GM12878 (cell line): ENCODE measurements around the gene TXNDC15. TPM values are rescaled to one million over a fixed set of nuclear protein-coding genes. Genes with fewer than 3 reads are reported as not detected.

ENCODE experiments used
- ASH2L ChIP-seq: fragments of 300-600, 200-600 bp; sonication (generic); IDR thresholded peaks from 2 replicates; pipeline ENCODE4 v1.6.1; 2017; ENCODE audit warnings: low read depth, mild to moderate bottlenecking, borderline replicate concordance
- ATF2 ChIP-seq: IDR thresholded peaks from 2 replicates; pipeline ENCODE4 v1.6.1; 2012; ENCODE audit warnings: low read length, inconsistent platforms
- E2F8 ChIP-seq: fragments of 450-650 bp; IDR thresholded peaks from 2 replicates; pipeline ENCODE4 v1.6.1; 2018; ENCODE audit warnings: mild to moderate bottlenecking, low read depth, moderate library complexity; ENCODE audit not compliant: partially characterized antibody
- FOS ChIP-seq: IDR thresholded peaks from 3 replicates; pipeline ENCODE4 v1.6.1; 2011; ENCODE audit warnings: borderline replicate concordance; ENCODE audit not compliant: insufficient read length; ENCODE audit errors: extremely low read depth
- GABPA ChIP-seq: IDR thresholded peaks from 2 replicates; pipeline ENCODE4 v1.6.1; 2014; ENCODE audit warnings: antibody characterized with exemption, low read depth, mild to moderate bottlenecking, inconsistent platforms
- GATAD2B ChIP-seq: fragments of 450-650 bp; conservative IDR thresholded peaks from 2 replicates; pipeline ENCODE4 v1.6.1; 2017; ENCODE audit warnings: low read depth, mild to moderate bottlenecking, moderate library complexity
- HDAC6 ChIP-seq: fragments of 200-600 bp; sonication (generic); IDR thresholded peaks from one replicate; pipeline ENCODE4 v1.8.0; 2017; ENCODE audit warnings: antibody characterized with exemption; ENCODE audit not compliant: unreplicated experiment
- JUNB ChIP-seq: IDR thresholded peaks from 2 replicates; pipeline ENCODE4 v1.6.1; 2016; ENCODE audit warnings: antibody characterized with exemption, mild to moderate bottlenecking
- MYC ChIP-seq: IDR thresholded peaks from 2 replicates; pipeline ENCODE4 v1.6.1; 2011; ENCODE audit warnings: mild to moderate bottlenecking, low read length, moderate library complexity, inconsistent platforms; ENCODE audit not compliant: insufficient read depth, insufficient replicate concordance, insufficient read length, severe bottlenecking
- NFYA ChIP-seq: IDR thresholded peaks from 2 replicates; pipeline ENCODE4 v1.6.1; 2011; ENCODE audit warnings: low read depth, mild to moderate bottlenecking, low read length, improper control_type of control experiment, borderline replicate concordance
- NRF1 ChIP-seq: conservative IDR thresholded peaks from 2 replicates; pipeline ENCODE4 v1.6.1; 2011; ENCODE audit warnings: mild to moderate bottlenecking, low read depth, low read length, improper control_type of control experiment
- REST ChIP-seq: IDR thresholded peaks from 2 replicates; pipeline ENCODE4 v1.6.1; 2012; ENCODE audit warnings: mild to moderate bottlenecking, low read depth, low read length
- SPI1 ChIP-seq: IDR thresholded peaks from 2 replicates; pipeline ENCODE4 v1.6.1; 2011; ENCODE audit warnings: low read depth, mild to moderate bottlenecking, low read length, moderate library complexity, borderline replicate concordance; ENCODE audit not compliant: insufficient read depth
- TARDBP ChIP-seq: IDR thresholded peaks from 2 replicates; pipeline ENCODE4 v1.6.1; 2016; ENCODE audit warnings: borderline replicate concordance
- WRNIP1 ChIP-seq: IDR thresholded peaks from 2 replicates; pipeline ENCODE4 v1.6.1; 2011; ENCODE audit warnings: low read depth, low read length, improper control_type of control experiment, borderline replicate concordance
- YBX1 ChIP-seq: fragments of 450-650 bp; IDR thresholded peaks from 2 replicates; pipeline ENCODE4 v1.6.1; 2016; ENCODE audit warnings: antibody characterized with exemption
- ZBTB33 ChIP-seq: fragments of 450-650 bp; IDR thresholded peaks from 2 replicates; pipeline ENCODE4 v1.6.1; 2017; ENCODE audit warnings: mild to moderate bottlenecking
- polyA plus RNA-seq, 11 experiments: library from polyadenylated mRNA; depleted of rRNA in 4 of 11; unstranded in 6 of 11; stranded (reverse) in 5 of 11; fragments of >200 nt; fragmentation: Nextera tagmentation in 4 of 11; fragmentation: Illumina TruSeq in 1 of 11; extraction: Ambion mirVana in 4 of 11; extraction: Trizol in 1 of 11; gene quantifications; 1 replicate in 1 of 11; 2 replicates in 10 of 11; pipeline versions ENCODE4 v1.2.1 to v1.2.3, GENCODE V29; 2011 to 2016; ENCODE audit warnings: inconsistent platforms in 2 of 11, missing spikeins in 2 of 11, low read depth in 1 of 11
- total RNA-seq, 4 experiments: library from RNA; depleted of rRNA in 3 of 4; stranded (reverse); fragments of >200 nt in 3 of 4; fragmentation: Illumina TruSeq in 1 of 4; extraction: Trizol in 1 of 4; gene quantifications; 2 replicates each; pipeline versions ENCODE4 v1.2.1 to v1.2.3, GENCODE V29; 2013 to 2021

Gene TXNDC15
- total and polyA plus RNA-seq, 10 of the 15 experiments (the other 5 are each of a cell fraction or from before 2014, with no cell fraction given), result 8.1 to 60.6 (median 38.1) TPM

- TF ChIP-seq ATF2, result no peak
- 0 out of 2 replicates have a peak, but pooled peaks have one; percentile 8 for TF ChIP-seq NRF1
- no peak for TF ChIP-seq GABPA
- no peak for TF ChIP-seq WRNIP1
- peak; percentile 23; the same call in 1 of the 2 replicates for TF ChIP-seq REST
- TF ChIP-seq SPI1, result no peak
- no peak for TF ChIP-seq HDAC6
- no peak for TF ChIP-seq FOS
- no peak for TF ChIP-seq NFYA
- TF ChIP-seq ZBTB33, result no peak
- no peak for TF ChIP-seq JUNB
- no peak for TF ChIP-seq E2F8
- peak; percentile 76; the same call in 1 of the 2 replicates for TF ChIP-seq TARDBP
- peak; percentile 22 for TF ChIP-seq MYC
- TF ChIP-seq YBX1, result no peak
- TF ChIP-seq ASH2L, result peak; percentile 51; the same call in 1 of the 2 replicates
- peak; percentile 80; the same call in 1 of the 2 replicates for TF ChIP-seq GATAD2B
Measured at GRCh38 chr5:134873987-134874830, at the start of gene TXNDC15 (continued).
